ENCODE results near the gene RBSN.

- TF ChIP-seq CTCF (IDR thresholded peaks at IDR 0.05 in 4 of 5, conservative IDR thresholded peaks at IDR 0.05 in 1 of 5): no peak
- TF ChIP-seq POLR2A (IDR thresholded peaks at IDR 0.05): no peak
Observed at GRCh38 chr3:15089201-15089600, 9.7 kb downstream of the RBSN start.
